HuH-7.5 (cell line): ENCODE results near the gene HIBCH.
"Not testable (repeated sequence)": the region's sequence is repeated elsewhere in the genome, so short reads cannot be mapped to it uniquely, and the experiment has no call there.

Source experiments
- DNase-seq: peaks from one replicate; pipeline ENCODE4 v3.0.0; 2011; ENCODE audit warnings: low spot score

Gene HIBCH

GRCh38 chr2:190319555-190320498, at the start of gene HIBCH:
HIBCH (minus strand) TSS chr2:190319826; CDS start chr2:190319750, 76 bp downstream.
- DNase-seq = peak; percentile 57

- DNase-seq = no peak
Measured at GRCh38 chr2:190367091-190367490, 47.5 kb upstream of the HIBCH start.

GRCh38 chr2:190366248-190366753, 46.7 kb upstream of the HIBCH start:
- DNase-seq = no peak

GRCh38 chr2:190365499-190366204, 46.0 kb upstream of the HIBCH start:
- no peak for DNase-seq

- no peak for DNase-seq
Measured at GRCh38 chr2:190362894-190363293, 43.3 kb upstream of the HIBCH start.

- no peak for DNase-seq
Measured at GRCh38 chr2:190361572-190361971, 41.9 kb upstream of the HIBCH start.

- no peak for DNase-seq
Measured at GRCh38 chr2:190360965-190361364, 41.3 kb upstream of the HIBCH start.

GRCh38 chr2:190360561-190360960, 40.9 kb upstream of the HIBCH start:
- DNase-seq = no peak

GRCh38 chr2:190358655-190359448, 39.2 kb upstream of the HIBCH start:
- DNase-seq = not testable (repeated sequence)

GRCh38 chr2:190357600-190357999, 38.0 kb upstream of the HIBCH start:
- DNase-seq = no peak

GRCh38 chr2:190355968-190356644, 36.5 kb upstream of the HIBCH start:
- DNase-seq = no peak

GRCh38 chr2:190354003-190354690, 34.5 kb upstream of the HIBCH start:
- no peak for DNase-seq

GRCh38 chr2:190353537-190353899, 33.9 kb upstream of the HIBCH start:
- no peak for DNase-seq

GRCh38 chr2:190352668-190353536, 33.3 kb upstream of the HIBCH start:
- DNase-seq = peak; percentile 70

GRCh38 chr2:190351955-190352354, 32.3 kb upstream of the HIBCH start:
- DNase-seq = no peak

GRCh38 chr2:190350371-190350770, 30.7 kb upstream of the HIBCH start:
- no peak for DNase-seq

- peak; percentile 59 for DNase-seq
Measured at GRCh38 chr2:190344276-190344827, 24.7 kb upstream of the HIBCH start.

- DNase-seq = peak; percentile 27
Measured at GRCh38 chr2:190343536-190344275, 24.1 kb upstream of the HIBCH start, which contains the start of gene INPP1. INPP1 (plus strand) TSS chr2:190343589; CDS start chr2:190360103, 16,514 bp downstream.

- peak; percentile 17 for DNase-seq
Measured at GRCh38 chr2:190343089-190343535, 23.5 kb upstream of the HIBCH start.
